ENCODE measurements around the gene MYRIP.

Gene MYRIP

DNA sequence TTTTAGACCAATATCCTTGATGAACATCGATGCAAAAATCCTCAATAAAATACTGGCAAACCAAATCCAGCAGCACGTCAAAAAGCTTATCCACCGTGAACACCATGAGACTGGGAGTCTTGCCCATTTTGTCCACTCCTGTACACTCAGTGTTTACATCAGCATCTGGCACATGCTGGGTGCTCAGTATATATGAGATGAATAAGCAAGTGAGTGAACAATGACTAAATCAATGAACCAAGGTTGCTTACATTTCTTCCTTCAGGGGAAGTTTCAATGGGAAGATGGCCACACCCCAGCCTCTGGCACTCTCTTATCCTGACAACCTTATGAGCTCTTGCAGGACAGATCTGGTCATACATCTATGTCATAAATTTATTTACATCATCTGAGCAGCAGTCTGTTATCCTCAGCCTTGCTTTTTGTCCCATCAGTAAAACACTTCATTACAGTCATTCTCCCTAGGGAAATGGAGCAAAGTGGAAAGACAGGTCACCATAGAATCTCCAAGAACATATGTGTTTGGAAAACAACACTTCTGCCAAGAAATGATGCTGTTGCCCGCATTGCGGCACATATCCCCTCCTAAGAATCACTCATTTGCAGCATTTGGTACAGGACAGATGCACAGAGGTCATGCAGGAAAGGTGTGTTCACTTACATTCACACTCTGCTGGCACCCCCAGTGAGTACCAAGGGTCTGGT lies 328.3 kb downstream of the MYRIP start:
- CTCF ChIA-PET: interaction anchor here (0.7 kb wide), 1 partner anchor 411 kb away, joined by 3 read pairs; no protein-coding TSS in a partner anchor
- no peak for DNase-seq (ENCODE audit: extremely low spot score)

GRCh38 chr3:40143283-40144090 lies 334.1 kb downstream of the MYRIP start:
- CTCF ChIA-PET: interaction anchor here (0.6 kb wide), 1 partner anchor 38 kb away, joined by 3 read pairs; no protein-coding TSS in a partner anchor
- POLR2A ChIA-PET: no interaction called here
- TF ChIP-seq PKNOX1 (IDR thresholded peaks at IDR 0.05): no peak
- TF ChIP-seq ARNT (IDR thresholded peaks at IDR 0.05): no peak
- no peak for TF ChIP-seq FOXA1 (IDR thresholded peaks at IDR 0.05)
- TF ChIP-seq FOXK2 (IDR thresholded peaks at IDR 0.05): no peak
- TF ChIP-seq CTBP1 (IDR thresholded peaks at IDR 0.05; ENCODE audit: borderline replicate concordance): no peak
- no peak for TF ChIP-seq LEF1 (IDR thresholded peaks at IDR 0.05; ENCODE audit: borderline replicate concordance)
- TF ChIP-seq TARDBP (IDR thresholded peaks at IDR 0.05): no peak

More for the DNA sequence above, 328.3 kb downstream of the MYRIP start:
- TF ChIP-seq FOXM1 (IDR thresholded peaks at IDR 0.05; ENCODE audit: borderline replicate concordance) (no peak), FOXK2 (IDR thresholded peaks at IDR 0.05) (no peak), L3MBTL2 (conservative IDR thresholded peaks at IDR 0.05) (no peak), ARNT (IDR thresholded peaks at IDR 0.05) (no peak), ZNF384 (IDR thresholded peaks at IDR 0.05) (no peak), CTBP1 (IDR thresholded peaks at IDR 0.05; ENCODE audit: borderline replicate concordance) (no peak), BHLHE40 (IDR thresholded peaks at IDR 0.05; ENCODE audit: borderline replicate concordance) (no peak), SP1 (IDR thresholded peaks at IDR 0.05) (no peak)
- POLR2A ChIA-PET: no interaction called here

DNA sequence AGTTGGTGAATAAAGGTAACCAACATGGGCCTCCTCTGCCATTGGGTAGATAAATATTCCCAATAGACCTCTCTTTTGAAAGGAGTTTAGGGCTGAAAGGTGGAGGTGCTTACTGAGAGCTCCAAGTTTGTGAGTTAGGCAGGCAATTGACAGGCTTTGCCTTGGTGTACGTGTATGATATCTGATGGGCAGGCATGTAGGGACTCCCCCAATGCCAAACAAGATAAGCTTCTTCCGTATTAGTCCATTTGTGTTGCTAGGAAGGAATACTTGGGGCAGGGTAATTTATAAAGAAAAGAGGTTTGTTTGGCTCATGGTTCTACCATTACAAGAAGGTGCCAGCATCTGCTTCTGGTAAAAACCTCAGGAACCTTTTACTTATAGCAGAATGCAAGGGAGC lies 339.4 kb downstream of the MYRIP start:
- POLR2A ChIA-PET: no interaction called here
- no peak for DNase-seq (ENCODE audit: extremely low spot score)
- TF ChIP-seq SUZ12 (IDR thresholded peaks at IDR 0.05) (no peak), FOXA1 (IDR thresholded peaks at IDR 0.05) (no peak), ELF4 (IDR thresholded peaks at IDR 0.05) (no peak), HDGF (IDR thresholded peaks at IDR 0.05; ENCODE audit: borderline replicate concordance) (no peak), SP1 (IDR thresholded peaks at IDR 0.05) (no peak), FOXM1 (IDR thresholded peaks at IDR 0.05; ENCODE audit: borderline replicate concordance) (no peak), CTBP1 (IDR thresholded peaks at IDR 0.05; ENCODE audit: borderline replicate concordance) (no peak)
- CTCF ChIA-PET: no interaction called here

More at GRCh38 chr3:40143283-40144090, 334.1 kb downstream of the MYRIP start:
- DNase-seq (ENCODE audit: extremely low spot score): no peak

- ChIA-PET POLR2A (no interaction called here), CTCF (no interaction called here)
- no peak for DNase-seq (ENCODE audit: extremely low spot score)
Measured at GRCh38 chr3:40152482-40153133, 343.2 kb downstream of the MYRIP start.

GRCh38 chr3:40160933-40161332 lies 351.5 kb downstream of the MYRIP start:
- ChIA-PET POLR2A (no interaction called here), CTCF (no interaction called here)
- TF ChIP-seq HDGF (IDR thresholded peaks at IDR 0.05; ENCODE audit: borderline replicate concordance): no peak
- DNase-seq (ENCODE audit: extremely low spot score): no peak

More at GRCh38 chr3:40152482-40153133, 343.2 kb downstream of the MYRIP start:
- TF ChIP-seq HDGF (IDR thresholded peaks at IDR 0.05; ENCODE audit: borderline replicate concordance) (no peak), FOXK2 (IDR thresholded peaks at IDR 0.05) (no peak), L3MBTL2 (conservative IDR thresholded peaks at IDR 0.05) (no peak), SUZ12 (IDR thresholded peaks at IDR 0.05) (no peak), SP1 (IDR thresholded peaks at IDR 0.05) (no peak), FOXA1 (IDR thresholded peaks at IDR 0.05) (no peak), ARNT (IDR thresholded peaks at IDR 0.05) (no peak), CTBP1 (IDR thresholded peaks at IDR 0.05; ENCODE audit: borderline replicate concordance) (no peak), TARDBP (IDR thresholded peaks at IDR 0.05) (no peak), NFRKB (IDR thresholded peaks at IDR 0.05) (no peak)

DNA sequence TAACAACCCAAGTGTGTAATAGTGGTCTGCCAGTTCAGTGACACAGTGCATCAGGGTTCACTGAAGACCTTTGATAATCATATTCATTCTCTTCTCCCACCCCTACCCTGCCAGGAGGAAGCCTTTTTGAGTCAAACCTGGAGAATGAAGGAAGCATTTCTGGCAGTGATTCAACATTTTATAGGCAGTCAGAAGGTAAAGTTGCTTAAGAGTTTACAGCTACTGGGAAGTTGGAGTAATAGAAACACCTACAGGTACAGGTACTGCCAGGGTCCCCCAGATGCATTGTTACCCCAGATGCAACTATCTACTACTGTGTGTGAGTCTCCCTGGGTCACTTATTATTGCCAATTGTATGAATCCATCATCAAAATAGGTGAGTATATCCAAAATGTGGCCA lies 353.2 kb downstream of the MYRIP start:
- DNase-seq (ENCODE audit: extremely low spot score): no peak
- CTCF ChIA-PET: no interaction called here
- TF ChIP-seq ELF4 (IDR thresholded peaks at IDR 0.05) (no peak), SP1 (IDR thresholded peaks at IDR 0.05) (no peak), NFRKB (IDR thresholded peaks at IDR 0.05) (no peak), CTBP1 (IDR thresholded peaks at IDR 0.05; ENCODE audit: borderline replicate concordance) (no peak), L3MBTL2 (conservative IDR thresholded peaks at IDR 0.05) (no peak), HDGF (IDR thresholded peaks at IDR 0.05; ENCODE audit: borderline replicate concordance) (no peak), LEF1 (IDR thresholded peaks at IDR 0.05; ENCODE audit: borderline replicate concordance) (no peak), FOXM1 (IDR thresholded peaks at IDR 0.05; ENCODE audit: borderline replicate concordance) (no peak), PKNOX1 (IDR thresholded peaks at IDR 0.05) (no peak), BHLHE40 (IDR thresholded peaks at IDR 0.05; ENCODE audit: borderline replicate concordance) (no peak), SUZ12 (IDR thresholded peaks at IDR 0.05) (no peak), FOXK2 (IDR thresholded peaks at IDR 0.05) (no peak), TARDBP (IDR thresholded peaks at IDR 0.05) (no peak), ARNT (IDR thresholded peaks at IDR 0.05) (no peak), ZNF384 (IDR thresholded peaks at IDR 0.05) (no peak), FOXA1 (IDR thresholded peaks at IDR 0.05) (no peak)
- POLR2A ChIA-PET: no interaction called here
